SH-SY5Y (cell line): ENCODE data around the gene GDPD4.

Experiments
- GATA2 ChIP-seq: IDR thresholded peaks from 2 replicates; pipeline ENCODE4 v1.6.1; 2011; ENCODE audit warnings: mild to moderate bottlenecking, low read depth, low read length
- GATA3 ChIP-seq: IDR thresholded peaks from 2 replicates; pipeline ENCODE4 v1.6.1; 2011; ENCODE audit warnings: low read depth, mild to moderate bottlenecking, low read length, moderate library complexity

DNA sequence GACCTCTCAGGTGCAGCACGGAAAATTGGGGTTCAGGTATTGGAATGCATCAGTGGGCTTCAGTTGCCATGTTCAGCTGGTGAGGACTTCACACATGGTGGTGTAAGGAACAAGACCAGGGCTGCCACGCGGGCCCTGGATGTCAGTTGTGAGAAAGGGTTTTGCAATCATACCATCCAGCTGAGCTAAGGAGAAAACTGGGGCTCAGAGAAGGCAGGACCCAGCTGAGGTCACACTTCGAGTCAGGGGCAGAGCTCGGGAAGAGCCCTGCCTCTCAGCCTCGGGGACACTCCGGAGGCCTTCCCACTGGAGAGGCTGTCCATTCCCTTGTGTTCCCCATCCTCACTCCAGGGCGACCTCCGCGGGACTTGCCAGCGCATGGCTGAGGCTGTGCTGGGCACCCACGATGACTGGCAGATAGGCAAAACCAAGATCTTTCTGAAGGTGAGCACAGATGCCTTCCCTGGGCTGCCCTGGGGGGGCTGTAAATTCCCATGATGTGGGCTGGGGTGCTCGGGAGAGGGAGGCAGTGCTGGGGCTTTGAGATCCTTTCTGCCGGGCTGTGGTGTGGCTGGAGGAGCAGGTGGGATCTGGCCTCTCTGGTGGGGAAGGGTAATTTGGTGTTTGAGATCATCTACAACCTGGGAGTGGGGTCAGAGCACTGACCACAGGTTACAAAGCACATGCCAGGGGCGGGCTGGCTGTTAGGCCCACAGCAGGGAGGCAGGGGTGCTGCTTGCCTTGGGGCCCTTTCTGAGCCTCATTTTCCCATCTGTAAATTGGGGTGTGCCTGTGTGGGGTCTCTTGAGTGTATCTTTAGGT lies 126.3 kb downstream of the GDPD4 start:
- TF ChIP-seq GATA2 (no peak), GATA3 (no peak)
